Right atrium auricular region (tissue), 2 donors: Measurements from ENCODE around the gene PRPSAP1. TPM values are rescaled to one million over a fixed set of nuclear protein-coding genes. Genes with fewer than 3 reads are reported as not detected.

ENCODE experiments used
- DNase-seq: peaks from one replicate; pipeline ENCODE4 v3.0.0-alpha.2; 2019; ENCODE audit warnings: low spot score
- H3K27ac ChIP-seq, 2 donors: fragments of 200-600 bp; sonication (generic); 1 replicate in 1 of 2; 2 replicates in 1 of 2; pipeline ENCODE4 v1.5.1; 2016 to 2019
- H3K27me3 ChIP-seq, 2 donors: fragments of 200-600 bp; sonication (generic); one replicate each; pipeline versions ENCODE4 v1.5.1 to v1.6.0; 2017 to 2019
- H3K36me3 ChIP-seq: fragments of 200-600 bp; sonication (generic); one replicate; pipeline ENCODE4 v1.5.1; 2016
- H3K4me1 ChIP-seq, 2 donors: fragments of 200-600 bp; sonication (generic); one replicate each; pipeline versions ENCODE4 v1.5.1 to v1.6.0; 2017 to 2019
- H3K4me3 ChIP-seq, 2 donors: fragments of 200-600 bp; sonication (generic); 1 replicate in 1 of 2; 2 replicates in 1 of 2; pipeline ENCODE4 v1.5.1; 2017 to 2019; ENCODE audit warnings: mild to moderate bottlenecking in 1 of 2, moderate library complexity in 1 of 2
- H3K9me3 ChIP-seq, 2 donors: fragments of 200-600 bp; sonication (generic); one replicate each; pipeline ENCODE4 v1.5.1; 2019
- total RNA-seq, 2 donors: library from RNA; depleted of rRNA; stranded (reverse); fragments of >200 nt; gene quantifications; one replicate each; pipeline ENCODE4 v1.1.0, GENCODE V29; 2016
- TF ChIP-seq, protein P1 (sequence below), 2 donors: fragments of 200-600 bp; sonication (generic); IDR thresholded peaks; one replicate each; pipeline ENCODE4 v1.5.1; 2019; ENCODE audit warnings: antibody characterized with exemption in 2 of 2

The PRPSAP1 gene
- total RNA-seq, 2 donors from 2014 or later: 33.7 to 34.0 TPM

GRCh38 chr17:76388966-76389888, 35.5 kb upstream of the PRPSAP1 start:
- peaks cover 0 to 21% of the 10 kb centered on the region in 2 donors for H3K4me1 ChIP-seq
- H3K4me3 ChIP-seq: no peak overlapping the region
- TF ChIP-seq, protein P1, sequence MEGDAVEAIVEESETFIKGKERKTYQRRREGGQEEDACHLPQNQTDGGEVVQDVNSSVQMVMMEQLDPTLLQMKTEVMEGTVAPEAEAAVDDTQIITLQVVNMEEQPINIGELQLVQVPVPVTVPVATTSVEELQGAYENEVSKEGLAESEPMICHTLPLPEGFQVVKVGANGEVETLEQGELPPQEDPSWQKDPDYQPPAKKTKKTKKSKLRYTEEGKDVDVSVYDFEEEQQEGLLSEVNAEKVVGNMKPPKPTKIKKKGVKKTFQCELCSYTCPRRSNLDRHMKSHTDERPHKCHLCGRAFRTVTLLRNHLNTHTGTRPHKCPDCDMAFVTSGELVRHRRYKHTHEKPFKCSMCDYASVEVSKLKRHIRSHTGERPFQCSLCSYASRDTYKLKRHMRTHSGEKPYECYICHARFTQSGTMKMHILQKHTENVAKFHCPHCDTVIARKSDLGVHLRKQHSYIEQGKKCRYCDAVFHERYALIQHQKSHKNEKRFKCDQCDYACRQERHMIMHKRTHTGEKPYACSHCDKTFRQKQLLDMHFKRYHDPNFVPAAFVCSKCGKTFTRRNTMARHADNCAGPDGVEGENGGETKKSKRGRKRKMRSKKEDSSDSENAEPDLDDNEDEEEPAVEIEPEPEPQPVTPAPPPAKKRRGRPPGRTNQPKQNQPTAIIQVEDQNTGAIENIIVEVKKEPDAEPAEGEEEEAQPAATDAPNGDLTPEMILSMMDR (IDR thresholded peaks at IDR 0.05): no peak
- no peak for DNase-seq
- H3K27ac ChIP-seq: no peak overlapping the region
- peaks cover 31% of the 10 kb centered on the region for H3K36me3 ChIP-seq
- H3K9me3 ChIP-seq: no peaks in the 10 kb centered on the region
- H3K27me3 ChIP-seq: no peaks in the 10 kb centered on the region

- TF ChIP-seq, protein P1 (IDR thresholded peaks at IDR 0.05): no peak
- no peaks in the 10 kb centered on the region for H3K27me3 ChIP-seq
- peaks cover 0 to 30% of the 10 kb centered on the region in 2 donors for H3K4me1 ChIP-seq
- H3K36me3 ChIP-seq: peaks cover 18% of the 10 kb centered on the region
- H3K4me3 ChIP-seq: no peak overlapping the region
- H3K27ac ChIP-seq: no peak overlapping the region
- DNase-seq: no peak
- no peaks in the 10 kb centered on the region for H3K9me3 ChIP-seq
Measured at GRCh38 chr17:76386966-76387765, 33.5 kb upstream of the PRPSAP1 start.

DNA sequence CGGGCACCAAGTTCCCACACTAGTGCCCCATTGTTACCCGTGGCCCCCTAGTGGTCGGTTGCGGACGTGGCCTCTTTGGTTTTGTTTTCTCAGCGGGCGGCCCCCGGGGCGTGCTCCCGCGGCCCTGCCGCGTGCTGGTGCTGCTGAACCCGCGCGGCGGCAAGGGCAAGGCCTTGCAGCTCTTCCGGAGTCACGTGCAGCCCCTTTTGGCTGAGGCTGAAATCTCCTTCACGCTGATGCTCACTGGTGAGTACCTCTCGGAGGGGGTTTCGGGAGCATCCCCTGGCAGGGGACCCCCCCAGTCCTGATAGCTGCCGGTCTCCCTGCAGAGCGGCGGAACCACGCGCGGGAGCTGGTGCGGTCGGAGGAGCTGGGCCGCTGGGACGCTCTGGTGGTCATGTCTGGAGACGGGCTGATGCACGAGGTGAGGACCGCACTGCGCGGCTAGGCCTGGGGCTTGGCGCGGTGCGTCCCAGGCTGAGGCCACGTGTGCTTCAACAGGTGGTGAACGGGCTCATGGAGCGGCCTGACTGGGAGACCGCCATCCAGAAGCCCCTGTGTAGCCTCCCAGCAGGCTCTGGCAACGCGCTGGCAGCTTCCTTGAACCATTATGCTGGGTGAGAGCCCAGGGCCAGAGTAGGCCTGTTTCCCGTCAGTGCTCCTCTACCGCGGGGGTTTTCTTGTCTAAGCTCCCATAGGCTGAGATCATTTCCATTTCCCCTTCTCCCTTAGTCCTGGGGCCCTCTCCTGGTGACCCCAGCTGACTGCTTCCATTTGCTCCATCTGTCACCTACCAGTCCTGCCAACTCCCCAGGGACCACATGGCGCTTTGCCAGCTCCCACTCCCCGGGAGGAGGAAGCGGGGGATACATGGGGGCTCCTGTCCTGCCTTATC, 32.4 kb upstream of the PRPSAP1 start:
- peak; percentile 87 for DNase-seq
- Histone ChIP-seq H3K9me3 (no peaks in the 10 kb centered on the region), H3K36me3 (peaks cover 8% of the 10 kb centered on the region), H3K4me3 (peak overlapping the region; percentile 58 to 68), H3K27me3 (no peaks in the 10 kb centered on the region), H3K4me1 (peaks cover 0 to 37% of the 10 kb centered on the region in 2 donors), H3K27ac (peak overlapping the region; percentile 87 to 94)
- TF ChIP-seq, protein P1 (IDR thresholded peaks at IDR 0.05): peak; percentile 87 to 94

DNA sequence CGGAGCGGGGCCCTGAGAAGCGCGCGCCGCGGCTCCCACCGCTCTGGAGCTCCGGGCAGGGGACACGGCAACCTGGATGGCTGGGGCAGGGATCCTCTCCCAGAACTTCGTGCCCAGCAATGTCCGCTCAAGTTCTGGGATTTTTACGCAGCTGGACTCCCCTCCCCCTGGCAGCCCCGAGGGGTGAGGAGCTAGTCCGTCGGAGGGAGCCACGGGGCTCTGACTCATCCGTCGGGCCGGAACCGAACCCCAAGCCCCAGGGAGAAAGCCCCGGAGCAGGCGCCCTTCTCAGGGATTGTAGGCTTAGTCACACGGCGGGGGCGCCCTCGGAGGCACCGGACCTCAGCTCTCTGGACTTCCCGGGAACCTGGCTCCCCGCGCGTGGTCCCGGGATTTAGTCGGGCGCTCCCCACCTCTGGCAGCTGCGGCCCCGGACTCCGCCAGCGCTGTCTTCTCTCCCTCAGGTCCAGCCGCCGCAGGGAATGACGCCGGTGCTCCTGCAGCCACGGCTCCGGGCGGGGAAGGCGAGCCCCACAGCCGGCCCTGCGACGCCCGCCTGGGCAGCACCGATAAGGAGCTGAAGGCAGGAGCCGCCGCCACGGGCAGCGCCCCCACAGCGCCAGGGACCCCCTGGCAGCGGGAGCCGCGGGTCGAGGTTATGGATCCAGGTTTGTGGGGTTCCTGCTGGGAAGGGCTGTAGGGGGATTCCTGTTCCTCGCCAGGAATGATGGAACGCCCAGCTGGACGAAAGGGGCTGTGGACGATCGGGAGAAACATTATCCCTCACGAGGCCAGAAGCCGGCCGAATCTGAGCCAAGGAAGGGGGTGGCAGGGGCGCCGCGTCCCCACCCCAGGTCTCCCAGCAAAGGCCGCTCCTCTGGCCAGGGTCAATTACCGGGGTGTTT, 31.5 kb upstream of the PRPSAP1 start:
- peak; percentile 85 for DNase-seq
- Histone ChIP-seq H3K36me3 (no peaks in the 10 kb centered on the region), H3K27me3 (no peaks in the 10 kb centered on the region), H3K4me1 (peaks cover 0 to 37% of the 10 kb centered on the region in 2 donors), H3K4me3 (peak overlapping the region; percentile 58 to 68), H3K27ac (peak overlapping the region; percentile 87 to 94), H3K9me3 (no peaks in the 10 kb centered on the region)
- TF ChIP-seq, protein P1 (IDR thresholded peaks at IDR 0.05): no peak
